ENCODE measurements around the gene CSRNP3.

The CSRNP3 gene

DNA sequence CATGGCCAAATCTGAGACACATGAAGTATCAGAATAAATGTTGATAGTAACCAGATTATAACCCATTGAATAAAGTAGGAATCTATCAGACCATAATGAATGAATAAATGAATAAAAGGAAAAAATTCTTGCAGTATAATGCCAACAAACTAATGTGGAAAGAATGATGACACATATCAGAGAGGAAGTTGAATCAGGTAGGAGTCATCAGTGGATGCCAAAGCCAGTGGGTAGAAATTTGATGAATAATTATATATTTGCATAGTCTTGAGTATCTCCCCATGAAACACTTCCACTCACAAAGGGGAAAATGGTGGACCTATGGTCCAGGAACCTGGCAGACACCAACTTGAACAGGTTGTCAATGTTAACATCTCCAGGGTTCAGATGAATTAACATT, 255.9 kb downstream of the CSRNP3 start:
- TF ChIP-seq, protein P1, sequence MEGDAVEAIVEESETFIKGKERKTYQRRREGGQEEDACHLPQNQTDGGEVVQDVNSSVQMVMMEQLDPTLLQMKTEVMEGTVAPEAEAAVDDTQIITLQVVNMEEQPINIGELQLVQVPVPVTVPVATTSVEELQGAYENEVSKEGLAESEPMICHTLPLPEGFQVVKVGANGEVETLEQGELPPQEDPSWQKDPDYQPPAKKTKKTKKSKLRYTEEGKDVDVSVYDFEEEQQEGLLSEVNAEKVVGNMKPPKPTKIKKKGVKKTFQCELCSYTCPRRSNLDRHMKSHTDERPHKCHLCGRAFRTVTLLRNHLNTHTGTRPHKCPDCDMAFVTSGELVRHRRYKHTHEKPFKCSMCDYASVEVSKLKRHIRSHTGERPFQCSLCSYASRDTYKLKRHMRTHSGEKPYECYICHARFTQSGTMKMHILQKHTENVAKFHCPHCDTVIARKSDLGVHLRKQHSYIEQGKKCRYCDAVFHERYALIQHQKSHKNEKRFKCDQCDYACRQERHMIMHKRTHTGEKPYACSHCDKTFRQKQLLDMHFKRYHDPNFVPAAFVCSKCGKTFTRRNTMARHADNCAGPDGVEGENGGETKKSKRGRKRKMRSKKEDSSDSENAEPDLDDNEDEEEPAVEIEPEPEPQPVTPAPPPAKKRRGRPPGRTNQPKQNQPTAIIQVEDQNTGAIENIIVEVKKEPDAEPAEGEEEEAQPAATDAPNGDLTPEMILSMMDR (IDR thresholded peaks at IDR 0.05; ENCODE audit: unreplicated experiment in 3 of 3), result no peak
- Mint-ChIP-seq H3K36me3 (ENCODE audit: low read depth) (no peaks in the 10 kb centered on the region), H3K27ac (no peak overlapping the region), H3K27me3 (ENCODE audit: low read depth) (no peaks in the 10 kb centered on the region), H3K4me3 (no peak overlapping the region), H3K4me1 (no peaks in the 10 kb centered on the region), H3K9me3 (no peaks in the 10 kb centered on the region)
